Stimulated activated CD4-positive, alpha-beta T cell treated with anti-CD3 and anti-CD28 coated beads, Interleukin-12 subunit alpha, Interleukin-12 subunit beta, amount 100 ng/mL, for 48 hours (primary cell): ENCODE results near the gene CEACAM3.
A peak's percentile ranks its signal among the peaks of the same experiment; 100 is the strongest.
"Not testable (repeated sequence)": the region's sequence is repeated elsewhere in the genome, so short reads cannot be mapped to it uniquely, and the experiment has no call there.

Experiments used
- DNase-seq, 3 donors: peaks; one replicate each; pipeline ENCODE4 v3.0.0-alpha.2; 2020; ENCODE audit warnings: low read depth in 2 of 3, low spot score in 1 of 3

CEACAM3 gene

GRCh38 chr19:41796362-41796761 lies at the start of gene CEACAM3:
Gene CEACAM3 (plus strand): TSS chr19:41796587. CDS start chr19:41796678, 91 bp downstream.
- DNase-seq: no peak

GRCh38 chr19:41746593-41747227 lies 49.7 kb upstream of the CEACAM3 start:
- DNase-seq: peak; percentile 20 to 50 (median 24)

- no peak for DNase-seq
These were observed 48.4 kb upstream of the CEACAM3 start for GRCh38 chr19:41748012-41748411.

- DNase-seq: not testable (repeated sequence)
These were observed 45.9 kb upstream of the CEACAM3 start for GRCh38 chr19:41750248-41751134.

GRCh38 chr19:41753159-41753558 lies 43.2 kb upstream of the CEACAM3 start:
- peak; percentile 53 to 74 (median 69) for DNase-seq

GRCh38 chr19:41753936-41754529 lies 42.4 kb upstream of the CEACAM3 start:
- peak; percentile 52 to 79 (median 63) for DNase-seq

GRCh38 chr19:41755328-41755913 lies 41.0 kb upstream of the CEACAM3 start, which contains the start of gene CEACAM6:
Gene CEACAM6 (plus strand): TSS chr19:41755530. CDS start chr19:41755639, 109 bp downstream.
- DNase-seq: no peak

GRCh38 chr19:41758846-41759245 lies 37.5 kb upstream of the CEACAM3 start:
- DNase-seq: no peak

- no peak for DNase-seq
These were observed 29.3 kb upstream of the CEACAM3 start for GRCh38 chr19:41767115-41767514.

- DNase-seq: not testable (repeated sequence)
These were observed 28.3 kb upstream of the CEACAM3 start for GRCh38 chr19:41768105-41768504.

GRCh38 chr19:41769608-41770007 lies 26.8 kb upstream of the CEACAM3 start:
- DNase-seq: no peak

- DNase-seq: no peak
These were observed 25.0 kb upstream of the CEACAM3 start for GRCh38 chr19:41771410-41771809.

- DNase-seq: peak; percentile 16 to 37 (median 36)
These were observed 21.8 kb upstream of the CEACAM3 start for GRCh38 chr19:41774515-41774980.

GRCh38 chr19:41776700-41777099 lies 19.7 kb upstream of the CEACAM3 start:
- DNase-seq: no peak

- no peak for DNase-seq
These were observed 12.8 kb upstream of the CEACAM3 start for GRCh38 chr19:41783612-41784011.

GRCh38 chr19:41784312-41784711 lies 12.1 kb upstream of the CEACAM3 start:
- DNase-seq: no peak

- DNase-seq: no peak
These were observed 11.6 kb upstream of the CEACAM3 start for GRCh38 chr19:41784743-41785142.

GRCh38 chr19:41785653-41786052 lies 10.7 kb upstream of the CEACAM3 start:
- peak; percentile 49 to 64 (median 50) for DNase-seq

- DNase-seq: no peak
These were observed 9.3 kb upstream of the CEACAM3 start for GRCh38 chr19:41787055-41787454.

GRCh38 chr19:41788518-41788917 lies 7.9 kb upstream of the CEACAM3 start:
- DNase-seq: not testable (repeated sequence)

GRCh38 chr19:41789053-41789452 lies 7.3 kb upstream of the CEACAM3 start:
- not testable (repeated sequence) for DNase-seq
